GM08714 (cell line): ENCODE data around the gene CYTH2.
"Not testable (repeated sequence)": the region's sequence is repeated elsewhere in the genome, so short reads cannot be mapped to it uniquely, and the experiment has no call there.

ENCODE experiments used
- H3K4me3 ChIP-seq: fragments of 200-500 bp; sonication (Bioruptor generic); 2 replicates; pipeline ENCODE4 v1.5.1; 2014; ENCODE audit warnings: mild to moderate bottlenecking, low read length, inconsistent platforms
- ZNF274 ChIP-seq: IDR thresholded peaks from 2 replicates; pipeline ENCODE4 v1.6.1; 2012; ENCODE audit warnings: mild to moderate bottlenecking, low read depth, low read length

The CYTH2 gene

DNA sequence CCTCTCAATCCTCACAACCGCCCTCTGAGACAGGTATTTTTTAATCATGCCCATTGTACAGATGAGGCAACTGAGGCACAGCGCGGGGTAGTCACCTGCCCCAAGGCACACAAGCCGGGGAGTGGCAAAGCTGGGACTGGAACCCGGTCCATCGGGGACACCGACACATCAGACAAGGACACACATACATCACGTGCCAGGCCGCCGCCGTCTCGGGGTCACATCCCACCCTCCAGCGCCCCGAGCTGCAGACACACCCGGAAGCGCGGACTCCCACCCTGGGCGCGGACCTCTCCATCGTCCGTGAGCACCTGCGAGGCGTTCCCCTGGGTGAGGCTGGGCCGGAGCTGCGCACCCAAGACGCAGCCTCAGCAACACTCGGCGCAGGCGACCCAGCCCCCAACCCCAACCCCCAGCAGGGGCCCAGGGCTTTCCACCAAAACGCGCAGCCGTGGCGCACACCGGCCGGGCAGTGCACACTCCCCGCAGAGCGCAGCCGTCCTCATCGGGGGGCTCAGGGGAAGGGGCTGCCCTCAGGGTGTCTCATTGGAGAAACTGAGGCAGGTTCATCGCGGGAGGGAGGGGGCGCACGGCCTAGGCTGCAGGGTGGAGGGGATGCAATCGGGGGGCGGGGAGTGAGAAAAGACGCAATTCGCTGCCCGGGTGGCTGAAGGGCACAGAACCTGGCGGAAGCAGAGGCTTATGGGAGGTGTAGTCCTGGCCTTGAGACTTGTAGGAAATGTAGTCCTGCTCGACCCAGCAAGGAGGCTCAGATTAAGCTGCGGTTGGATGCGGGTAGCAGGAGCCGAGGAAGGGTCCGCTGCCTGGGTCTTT lies 44.3 kb downstream of the CYTH2 start:
- no peak for TF ChIP-seq ZNF274
- H3K4me3 ChIP-seq = peak overlapping the region; percentile 68

DNA sequence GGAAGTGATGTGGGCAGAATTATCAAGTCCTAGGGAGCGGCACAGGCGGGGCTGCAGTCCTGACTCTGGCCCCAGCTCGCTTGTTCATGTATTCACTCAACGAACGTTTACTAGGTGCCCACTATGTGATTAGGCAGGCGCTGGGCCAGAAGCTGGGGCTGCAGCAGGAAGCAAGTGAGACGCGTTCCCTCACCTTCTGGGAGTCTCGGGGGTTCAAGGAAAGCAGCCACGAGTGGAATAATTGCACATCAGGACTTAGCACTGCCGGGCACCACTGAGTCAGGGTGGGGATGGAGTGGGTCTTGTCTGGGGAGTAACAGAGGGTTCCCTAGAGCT lies 44.9 kb downstream of the CYTH2 start:
- no peak for TF ChIP-seq ZNF274
- H3K4me3 ChIP-seq = no peak overlapping the region

DNA sequence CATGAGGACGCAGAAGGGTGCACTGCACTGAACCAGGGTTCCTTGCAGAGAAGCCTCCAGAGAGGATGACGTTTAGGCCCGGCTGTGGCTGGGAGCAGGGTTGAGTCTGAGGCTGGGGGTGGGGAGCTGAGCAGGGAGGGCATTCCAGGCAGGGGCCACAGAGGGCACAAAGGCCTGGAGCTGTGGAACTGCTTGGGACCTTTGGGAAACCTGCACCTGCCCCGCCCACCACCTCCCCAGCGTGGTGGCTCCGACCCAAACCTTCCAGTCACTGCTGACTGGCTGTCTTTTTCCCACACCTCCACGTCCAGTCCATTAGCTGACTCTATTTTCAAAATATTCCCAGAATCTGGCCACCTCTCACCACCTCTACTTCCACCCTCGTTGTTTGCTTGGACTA lies 47.4 kb downstream of the CYTH2 start:
- TF ChIP-seq ZNF274 = no peak
- H3K4me3 ChIP-seq = no peak overlapping the region

- H3K4me3 ChIP-seq = no peak overlapping the region
- no peak for TF ChIP-seq ZNF274
Measured at GRCh38 chr19:48518207-48518606, 49.0 kb downstream of the CYTH2 start.

- H3K4me3 ChIP-seq = not testable (repeated sequence)
Measured at GRCh38 chr19:48519426-48519825, 50.3 kb downstream of the CYTH2 start.

DNA sequence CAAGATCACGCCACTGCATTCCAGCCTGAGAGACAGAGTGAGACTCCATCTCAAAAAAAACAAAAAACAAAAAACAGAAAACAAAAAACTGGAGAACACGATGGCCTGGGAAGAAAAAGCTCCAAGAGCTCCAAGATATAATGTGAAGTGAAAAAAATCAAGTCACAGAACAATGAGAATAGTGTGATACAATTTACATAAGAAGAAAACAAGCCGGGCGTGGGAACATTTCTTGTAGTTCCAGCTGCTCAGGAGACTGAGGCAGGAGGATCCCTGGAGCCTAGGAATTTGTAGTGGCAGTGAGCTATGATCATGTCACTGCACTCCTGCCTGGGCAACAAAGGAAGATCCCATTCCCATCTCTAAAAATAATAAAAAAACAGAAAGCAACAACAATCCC lies 51.0 kb downstream of the CYTH2 start:
- H3K4me3 ChIP-seq = no peak overlapping the region
- no peak for TF ChIP-seq ZNF274

DNA sequence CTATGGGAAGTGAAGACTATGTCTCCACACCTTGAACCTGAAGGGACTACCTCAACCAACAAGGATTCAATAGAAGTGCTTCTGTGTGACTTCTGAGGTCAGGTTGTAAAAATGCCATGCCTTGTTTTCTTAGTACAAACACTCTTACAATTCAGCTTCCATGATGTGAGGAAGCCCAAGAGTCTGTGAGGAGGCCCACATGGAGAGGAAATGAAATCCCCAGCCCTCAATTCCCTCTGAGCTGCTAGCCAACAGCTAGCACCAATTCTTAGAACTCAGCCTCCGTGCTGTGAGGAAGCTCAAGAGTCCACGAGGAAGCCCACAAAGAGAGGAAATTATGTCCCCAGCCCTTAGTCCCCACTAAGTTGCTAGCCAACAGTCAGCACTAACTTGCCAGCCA lies 55.1 kb downstream of the CYTH2 start:
- H3K4me3 ChIP-seq = no peak overlapping the region
- TF ChIP-seq ZNF274 = no peak

- TF ChIP-seq ZNF274 = no peak
- H3K4me3 ChIP-seq = no peak overlapping the region
Measured at GRCh38 chr19:48524732-48525131, 55.6 kb downstream of the CYTH2 start.

DNA sequence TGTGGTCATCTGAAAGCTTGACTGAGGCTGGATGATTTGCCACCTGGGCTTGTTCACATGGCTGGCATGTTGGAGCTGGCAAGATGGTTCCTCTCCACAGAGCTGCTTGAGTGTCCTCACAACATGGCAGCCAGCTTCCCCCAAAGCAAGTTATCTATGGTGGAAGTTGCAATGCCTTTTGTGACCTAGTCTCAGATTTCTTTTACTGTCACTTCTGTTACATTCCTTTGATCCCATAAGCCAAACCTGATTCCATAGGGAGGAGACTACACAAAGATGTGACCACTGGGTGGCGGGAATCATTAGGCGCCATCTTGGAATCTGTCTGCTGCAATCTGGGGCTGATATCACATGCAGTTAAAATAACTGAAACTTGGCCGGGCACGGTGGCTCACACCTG lies 60.0 kb downstream of the CYTH2 start:
- no peak for TF ChIP-seq ZNF274

GRCh38 chr19:48530066-48530720 lies 61.0 kb downstream of the CYTH2 start:
- no peak for TF ChIP-seq ZNF274
- no peak overlapping the region for H3K4me3 ChIP-seq

More for the DNA sequence above, 60.0 kb downstream of the CYTH2 start:
- H3K4me3 ChIP-seq = no peak overlapping the region

DNA sequence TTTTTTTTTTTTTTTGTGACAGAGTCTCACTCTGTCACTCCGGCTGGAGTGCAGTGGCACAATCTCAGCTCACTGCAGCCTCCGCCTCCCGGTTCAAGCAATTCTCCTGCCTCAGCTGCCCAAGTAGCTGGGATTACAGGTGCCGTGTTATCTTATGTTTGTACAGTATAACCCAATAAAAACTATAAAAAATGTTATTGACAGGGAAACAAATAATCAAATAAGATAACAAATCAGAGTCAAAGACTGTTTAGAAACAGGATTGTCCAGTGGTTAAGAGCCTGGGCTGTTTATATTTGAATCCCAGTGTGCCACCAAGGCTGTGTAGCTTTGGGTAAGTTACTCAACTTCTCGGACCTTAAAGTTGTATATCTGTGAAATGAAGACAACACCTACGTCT lies 61.6 kb downstream of the CYTH2 start:
- TF ChIP-seq ZNF274 = no peak
- H3K4me3 ChIP-seq = no peak overlapping the region
